Endodermal cell (in vitro differentiated cells): Measurements from ENCODE around the gene PTPRO. TPM values are rescaled to one million over a fixed set of nuclear protein-coding genes. Genes with fewer than 3 reads are reported as not detected.

ENCODE experiments used
- DNase-seq: peaks from one replicate; pipeline ENCODE4 v3.0.0-alpha.2; 2017
- H3K27ac ChIP-seq: 2 replicates; pipeline ENCODE4 v1.5.1; 2013; ENCODE audit warnings: mild to moderate bottlenecking, low read depth, low read length, moderate library complexity
- H3K27me3 ChIP-seq: 2 replicates; pipeline ENCODE4 v1.6.1; 2013; ENCODE audit warnings: mild to moderate bottlenecking, low read length, moderate library complexity; ENCODE audit not compliant: insufficient read depth, control insufficient read depth, poor library complexity, severe bottlenecking
- H3K36me3 ChIP-seq: 2 replicates; pipeline ENCODE4 v1.7.0; 2013; ENCODE audit warnings: mild to moderate bottlenecking, low read length, moderate library complexity; ENCODE audit not compliant: control insufficient read depth, insufficient read depth
- H3K4me1 ChIP-seq: one replicate; pipeline ENCODE4 v1.7.0; 2013; ENCODE audit warnings: low read length; ENCODE audit not compliant: control insufficient read depth, insufficient read depth
- H3K4me3 ChIP-seq: 2 replicates; pipeline ENCODE4 v1.5.1; 2013; ENCODE audit warnings: mild to moderate bottlenecking, low read length, moderate library complexity
- H3K9ac ChIP-seq: 2 replicates; pipeline ENCODE4 v1.6.1; 2013; ENCODE audit warnings: mild to moderate bottlenecking, low read length, moderate library complexity; ENCODE audit not compliant: poor library complexity, severe bottlenecking; ENCODE audit errors: extremely low read depth
- H3K9me3 ChIP-seq: 2 replicates; pipeline ENCODE4 v1.6.1; 2013; ENCODE audit warnings: mild to moderate bottlenecking, low read length, moderate library complexity; ENCODE audit not compliant: control insufficient read depth
- H3K27ac Mint-ChIP-seq: 2 replicates; pipeline ENCODE4 v1.8.0; 2020; ENCODE audit warnings: mixed read lengths
- H3K27me3 Mint-ChIP-seq: 2 replicates; pipeline ENCODE4 v1.8.0; 2021; ENCODE audit warnings: mild to moderate bottlenecking, mixed read lengths; ENCODE audit not compliant: insufficient read depth
- H3K36me3 Mint-ChIP-seq: 2 replicates; pipeline ENCODE4 v1.8.0; 2020; ENCODE audit warnings: low read depth, mixed read lengths
- H3K4me1 Mint-ChIP-seq: 2 replicates; pipeline ENCODE4 v1.8.0; 2020; ENCODE audit warnings: mixed read lengths
- H3K4me3 Mint-ChIP-seq: 2 replicates; pipeline ENCODE4 v1.8.0; 2020; ENCODE audit warnings: mild to moderate bottlenecking, moderate library complexity, mixed read lengths
- H3K9me3 Mint-ChIP-seq: 2 replicates; pipeline ENCODE4 v1.8.0; 2020; ENCODE audit warnings: mild to moderate bottlenecking, mixed read lengths
- CTCF ChIP-seq: fragments of 200-600 bp; sonication (generic); conservative IDR thresholded peaks from 2 replicates; pipeline ENCODE4 v1.5.0; 2021; ENCODE audit warnings: antibody characterized with exemption, mild to moderate bottlenecking
- WGBS, 2 experiments: methylation state at CpG; one replicate each; pipeline versions ENCODE4 v1.1.5 to v1.1.7; 2013; ENCODE audit warnings: missing lambda C conversion rate in 2 of 2, mixed read lengths in 1 of 2; ENCODE audit not compliant: insufficient coverage in 1 of 2, insufficient read length in 1 of 2; 5-methylcytosine and 5-hydroxymethylcytosine counted together
- total RNA-seq, 2 donors: library from RNA; stranded (reverse); fragmentation: NEBNext Ultra II Directional in 1 of 2; extraction: Animal tissue kit (Norgen Biotek cat#: 25700) in 1 of 2; gene quantifications; 2 replicates in 1 of 2; 3 replicates in 1 of 2; pipeline ENCODE4 v1.2.1, GENCODE V29; 2021

Gene PTPRO
- total RNA-seq, 2 donors from 2014 or later, result 0.31 TPM; not detected in 1

- peaks cover 14% of the 10 kb centered on the region for H3K9me3 Mint-ChIP-seq
- Histone ChIP-seq H3K4me3 (no peak overlapping the region), H3K27me3 (no peaks in the 10 kb centered on the region), H3K9me3 (no peaks in the 10 kb centered on the region), H3K4me1 (no peaks in the 10 kb centered on the region), H3K36me3 (no peaks in the 10 kb centered on the region), H3K27ac (no peak overlapping the region), H3K9ac (no peak overlapping the region)
- TF ChIP-seq CTCF, result no peak
- WGBS, 2 experiments, result 87 to 88% methylated on average over 4 to 6 of the region's 6 CpGs
- no peaks in the 10 kb centered on the region for H3K27me3 Mint-ChIP-seq
- H3K4me1 Mint-ChIP-seq, result peaks cover 6% of the 10 kb centered on the region
- no peak overlapping the region for H3K4me3 Mint-ChIP-seq
- H3K27ac Mint-ChIP-seq, result no peak overlapping the region
- H3K36me3 Mint-ChIP-seq, result no peaks in the 10 kb centered on the region
- no peak for DNase-seq
Observed at GRCh38 chr12:15520844-15521243, 198.5 kb downstream of the PTPRO start.

- no peaks in the 10 kb centered on the region for H3K36me3 ChIP-seq
- WGBS, 2 experiments, result 0 to 51% methylated on average over 1 to 2 of the region's 3 CpGs
- H3K27me3 ChIP-seq, result no peaks in the 10 kb centered on the region
- H3K27me3 Mint-ChIP-seq, result no peaks in the 10 kb centered on the region
- no peak overlapping the region for H3K4me3 ChIP-seq
- H3K4me1 ChIP-seq, result no peaks in the 10 kb centered on the region
- H3K4me3 Mint-ChIP-seq, result no peak overlapping the region
- H3K27ac Mint-ChIP-seq, result no peak overlapping the region
- H3K36me3 Mint-ChIP-seq, result no peaks in the 10 kb centered on the region
- no peak overlapping the region for H3K9ac ChIP-seq
- no peak for DNase-seq
- H3K9me3 ChIP-seq, result no peaks in the 10 kb centered on the region
- TF ChIP-seq CTCF, result peak; percentile 96
- peaks cover 15% of the 10 kb centered on the region for H3K9me3 Mint-ChIP-seq
- no peak overlapping the region for H3K27ac ChIP-seq
- H3K4me1 Mint-ChIP-seq, result peaks cover 14% of the 10 kb centered on the region
Observed at GRCh38 chr12:15522574-15523187, 200.4 kb downstream of the PTPRO start.

GRCh38 chr12:15525441-15525840 is 203.1 kb downstream of the PTPRO start:
- no peak overlapping the region for H3K27ac ChIP-seq
- H3K27ac Mint-ChIP-seq, result no peak overlapping the region
- no peak overlapping the region for H3K4me3 Mint-ChIP-seq

More at GRCh38 chr12:15525441-15525840, 203.1 kb downstream of the PTPRO start:
- Histone ChIP-seq H3K9me3 (peaks cover 8% of the 10 kb centered on the region), H3K36me3 (no peaks in the 10 kb centered on the region), H3K27me3 (no peaks in the 10 kb centered on the region), H3K9ac (no peak overlapping the region), H3K4me3 (no peak overlapping the region), H3K4me1 (no peaks in the 10 kb centered on the region)
- DNase-seq, result no peak
- H3K36me3 Mint-ChIP-seq, result no peaks in the 10 kb centered on the region
- H3K4me1 Mint-ChIP-seq, result peaks cover 15% of the 10 kb centered on the region
- no peak for TF ChIP-seq CTCF
- no peaks in the 10 kb centered on the region for H3K27me3 Mint-ChIP-seq
- H3K9me3 Mint-ChIP-seq, result peaks cover 9% of the 10 kb centered on the region
- 77% methylated on average over 2 of the region's 2 CpGs; no CpG with 5 or more reads in 1 of the 2 experiments for WGBS, 2 experiments
